Right lobe of liver (tissue), 4 donors: ENCODE results near the gene DCAF11.

ENCODE experiments used
- CTCF ChIP-seq, 4 donors: fragments of 200-600 bp in 3 of 4; fragments of 450-650 bp in 1 of 4; IDR thresholded peaks; one replicate each; pipeline versions ENCODE4 v1.5.1 to v1.8.0; 2016 to 2022; ENCODE audit warnings: antibody characterized with exemption in 4 of 4, mild to moderate bottlenecking in 2 of 4
- POLR2A ChIP-seq: fragments of 450-650 bp; IDR thresholded peaks from one replicate; pipeline ENCODE4 v1.6.1; 2017; ENCODE audit warnings: antibody characterized with exemption, mild to moderate bottlenecking
- donor health status: DM: no; HTN: no; CAD: no.
- donor health status: DM: no; HTN: no; CAD: no.
- donor health status: DM: no; HTN: yes; CAD: no.

DNA sequence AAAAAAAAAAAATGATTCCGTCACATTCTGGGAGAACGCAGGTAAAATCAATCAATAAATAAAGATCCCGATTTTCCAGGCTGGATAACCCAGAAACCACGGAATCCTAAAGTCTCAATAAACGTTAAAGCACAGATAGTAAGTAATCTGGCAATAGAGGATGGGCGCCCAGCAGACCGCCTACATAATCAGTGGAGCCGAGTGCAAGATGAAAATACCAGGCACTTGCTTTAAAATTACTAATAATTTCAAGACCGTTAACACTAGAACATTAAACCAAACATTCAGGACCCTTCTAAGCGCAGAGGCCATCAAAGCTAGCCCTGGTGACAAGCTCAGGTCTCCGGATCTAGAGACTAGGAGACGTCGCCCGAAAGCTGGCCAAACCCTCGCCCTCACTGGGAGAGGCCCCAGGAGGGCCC lies 1.2 kb upstream of the DCAF11 start:
- no peak for TF ChIP-seq CTCF (IDR thresholded peaks at IDR 0.05)
- TF ChIP-seq POLR2A: no peak
